ENCODE results near the gene ACOT8.

- TF ChIP-seq CTCF (IDR thresholded peaks at IDR 0.05) (no peak), POLR2A (IDR thresholded peaks at IDR 0.05) (no peak)
These were observed 40.5 kb upstream of the ACOT8 start for GRCh38 chr20:45897692-45898091.

All from Peyer's patch (tissue), 4 donors.